Panc1 (cell line): ENCODE results near the gene PET100. TPM values are rescaled to one million over a fixed set of nuclear protein-coding genes. Genes with fewer than 3 reads are reported as not detected.
A peak's percentile ranks its signal among the peaks of the same experiment; 100 is the strongest.

Experiments
- ATAC-seq: fragments of 200-7000 bp; cut with Tn5 transposase; 2 replicates; pipeline ENCODE4 v1.9.1; 2020; ENCODE audit warnings: mild to moderate bottlenecking, moderate library complexity
- BruUV-seq: library from RNA; stranded (reverse); fragments of 400-500 nt; replicated peaks from 2 replicates; lab custom pipeline; 2021; lab: Mats Ljungman, UMichigan
- CTCF ChIA-PET: fragments of 300-600 bp; sonication (Branson Sonifier 250); formaldehyde crosslinking; loops from one replicate; lab custom pipeline; 2022; ENCODE audit warnings: antibody characterized with exemption; lab: Charles Lee
- POLR2A ChIA-PET: fragments of 300-600 bp; sonication (Branson Sonifier 250); formaldehyde crosslinking; loops from one replicate; lab custom pipeline; 2022; ENCODE audit warnings: antibody characterized with exemption; lab: Charles Lee
- DNase-seq: peaks from one replicate; pipeline ENCODE4 v3.0.0-alpha.2; 2010; ENCODE audit warnings: low read depth, low spot score
- H3K27ac ChIP-seq: 2 replicates; pipeline ENCODE4 v1.5.1; 2011; ENCODE audit warnings: mild to moderate bottlenecking, low read length, inconsistent platforms
- H3K27me3 ChIP-seq: fragments of 200-500 bp; sonication (Bioruptor generic); 2 replicates; pipeline ENCODE4 v1.6.0; 2014; ENCODE audit warnings: low read length, inconsistent platforms; ENCODE audit not compliant: control insufficient read depth, insufficient read depth
- H3K36me3 ChIP-seq: fragments of 200-500 bp; sonication (Bioruptor generic); 2 replicates; pipeline ENCODE4 v1.5.1; 2014; ENCODE audit warnings: inconsistent platforms, mild to moderate bottlenecking, low read length, moderate library complexity; ENCODE audit not compliant: control insufficient read depth, insufficient read depth
- H3K4me1 ChIP-seq: 2 replicates; pipeline ENCODE4 v1.5.1; 2011; ENCODE audit warnings: inconsistent platforms, mild to moderate bottlenecking, low read length, moderate library complexity; ENCODE audit not compliant: control insufficient read depth, insufficient read depth
- H3K4me3 ChIP-seq, 2 experiments: 2 replicates each; pipeline ENCODE4 v1.5.1; 2011 to 2012; ENCODE audit warnings: low read depth in 2 of 2, low read length in 2 of 2, mild to moderate bottlenecking in 2 of 2, inconsistent platforms in 1 of 2, moderate library complexity in 1 of 2
- H3K9me3 ChIP-seq: fragments of 200-500 bp; sonication (Bioruptor generic); 2 replicates; pipeline ENCODE4 v1.5.1; 2014; ENCODE audit warnings: low read depth, mild to moderate bottlenecking, inconsistent platforms, low read length, moderate library complexity; ENCODE audit not compliant: control insufficient read depth, insufficient read depth
- POLR2AphosphoS5 ChIP-seq: IDR thresholded peaks from 2 replicates; pipeline ENCODE4 v1.6.1; 2012; ENCODE audit warnings: mild to moderate bottlenecking, low read depth, low read length, moderate library complexity
- SIN3A ChIP-seq: IDR thresholded peaks from 2 replicates; pipeline ENCODE4 v1.6.1; 2012; ENCODE audit warnings: low read depth, mild to moderate bottlenecking, low read length, moderate library complexity, borderline replicate concordance; ENCODE audit not compliant: insufficient read depth
- TCF7L2 ChIP-seq: IDR thresholded peaks from 2 replicates; pipeline ENCODE4 v1.6.1; 2011; ENCODE audit warnings: mild to moderate bottlenecking, low read depth, low read length, inconsistent platforms
- in situ Hi-C: cut with HindIII; loops from 2 replicates; pipeline ENCODE4 v1.10.0; 2016; ENCODE audit warnings: low sequenced_read_pairs, low pct_unique_long_range_greater_than_20kb
- intact Hi-C: fragments of 100-400 bp; cut with micrococcal nuclease; formaldehyde crosslinking; loops from one replicate; pipeline ENCODE4 v1.10.0; 2022; ENCODE audit not compliant: unreplicated experiment
- total RNA-seq: library from RNA; stranded (reverse); gene quantifications from one replicate; pipeline ENCODE4 v1.2.1, GENCODE V29; 2021; ENCODE audit not compliant: unreplicated experiment
- TF ChIP-seq, protein P1 (sequence below), 2 experiments: IDR thresholded peaks; 2 replicates each; pipeline ENCODE4 v1.6.1; 2011 to 2012; ENCODE audit warnings: low read depth in 2 of 2, control low read depth in 1 of 2, low read length in 1 of 2, mild to moderate bottlenecking in 1 of 2, moderate library complexity in 1 of 2; ENCODE audit not compliant: insufficient read depth in 1 of 2
- TF ChIP-seq, protein P2 (sequence below): fragments of 450-650 bp; IDR thresholded peaks from 2 replicates; pipeline ENCODE4 v1.5.1; 2017; ENCODE audit warnings: mild to moderate bottlenecking

PET100 gene
- total RNA-seq, 1 experiment from 2014 or later: 109 TPM

DNA sequence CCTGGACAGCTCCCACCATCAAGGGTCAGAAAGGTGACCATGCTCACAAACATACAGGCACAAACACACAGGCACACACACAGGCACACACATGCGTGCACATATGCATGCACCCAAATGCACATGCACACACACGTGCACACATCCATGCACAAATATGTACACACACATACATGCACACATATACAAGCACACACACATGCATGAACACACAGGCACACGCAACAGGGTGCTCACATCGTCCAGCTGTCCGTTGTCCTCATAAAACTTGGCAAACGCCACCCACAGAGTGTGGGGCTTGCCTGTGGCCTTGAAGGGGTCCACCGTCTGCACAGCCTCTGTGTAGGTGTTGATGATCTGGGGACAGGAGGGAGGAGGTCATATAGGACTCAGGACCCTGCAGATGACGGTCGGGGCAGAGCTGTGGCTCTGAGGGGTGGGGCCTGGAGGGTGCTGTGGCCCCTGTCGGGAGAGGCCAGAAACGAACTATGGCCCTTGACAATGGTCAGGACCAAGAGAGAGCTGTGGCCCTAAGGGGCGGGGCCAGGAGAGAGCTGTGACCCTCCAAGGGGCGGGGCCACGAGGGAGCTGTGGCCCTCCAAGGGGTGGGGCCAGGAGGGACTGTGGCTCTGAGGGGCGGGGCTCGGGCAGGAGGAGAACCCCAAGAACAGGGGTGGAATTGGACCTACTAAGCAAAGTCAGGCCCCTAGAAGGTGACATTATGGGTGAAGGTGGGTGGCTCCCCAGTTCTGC lies 6.5 kb upstream of the PET100 start:
- BruUV-seq: no TSS peak
- Histone ChIP-seq H3K27ac (no peak overlapping the region), H3K4me3 (no peak overlapping the region), H3K27me3 (no peaks in the 10 kb centered on the region), H3K9me3 (no peaks in the 10 kb centered on the region), H3K4me1 (peaks cover 1% of the 10 kb centered on the region; the same call in 1 of the 2 replicates), H3K36me3 (no peaks in the 10 kb centered on the region)
- ChIA-PET POLR2A (no interaction called here), CTCF (no interaction called here)
- ATAC-seq: peak; percentile 46; the same call in 1 of the 2 replicates
- TF ChIP-seq, protein P1, sequence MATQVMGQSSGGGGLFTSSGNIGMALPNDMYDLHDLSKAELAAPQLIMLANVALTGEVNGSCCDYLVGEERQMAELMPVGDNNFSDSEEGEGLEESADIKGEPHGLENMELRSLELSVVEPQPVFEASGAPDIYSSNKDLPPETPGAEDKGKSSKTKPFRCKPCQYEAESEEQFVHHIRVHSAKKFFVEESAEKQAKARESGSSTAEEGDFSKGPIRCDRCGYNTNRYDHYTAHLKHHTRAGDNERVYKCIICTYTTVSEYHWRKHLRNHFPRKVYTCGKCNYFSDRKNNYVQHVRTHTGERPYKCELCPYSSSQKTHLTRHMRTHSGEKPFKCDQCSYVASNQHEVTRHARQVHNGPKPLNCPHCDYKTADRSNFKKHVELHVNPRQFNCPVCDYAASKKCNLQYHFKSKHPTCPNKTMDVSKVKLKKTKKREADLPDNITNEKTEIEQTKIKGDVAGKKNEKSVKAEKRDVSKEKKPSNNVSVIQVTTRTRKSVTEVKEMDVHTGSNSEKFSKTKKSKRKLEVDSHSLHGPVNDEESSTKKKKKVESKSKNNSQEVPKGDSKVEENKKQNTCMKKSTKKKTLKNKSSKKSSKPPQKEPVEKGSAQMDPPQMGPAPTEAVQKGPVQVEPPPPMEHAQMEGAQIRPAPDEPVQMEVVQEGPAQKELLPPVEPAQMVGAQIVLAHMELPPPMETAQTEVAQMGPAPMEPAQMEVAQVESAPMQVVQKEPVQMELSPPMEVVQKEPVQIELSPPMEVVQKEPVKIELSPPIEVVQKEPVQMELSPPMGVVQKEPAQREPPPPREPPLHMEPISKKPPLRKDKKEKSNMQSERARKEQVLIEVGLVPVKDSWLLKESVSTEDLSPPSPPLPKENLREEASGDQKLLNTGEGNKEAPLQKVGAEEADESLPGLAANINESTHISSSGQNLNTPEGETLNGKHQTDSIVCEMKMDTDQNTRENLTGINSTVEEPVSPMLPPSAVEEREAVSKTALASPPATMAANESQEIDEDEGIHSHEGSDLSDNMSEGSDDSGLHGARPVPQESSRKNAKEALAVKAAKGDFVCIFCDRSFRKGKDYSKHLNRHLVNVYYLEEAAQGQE (IDR thresholded peaks at IDR 0.05; ENCODE audit: insufficient read depth in 1 of 2, low read depth in 2 of 2, low read length in 1 of 2): no peak
- TF ChIP-seq SIN3A (no peak), POLR2AphosphoS5 (no peak)
- TF ChIP-seq, protein P2, sequence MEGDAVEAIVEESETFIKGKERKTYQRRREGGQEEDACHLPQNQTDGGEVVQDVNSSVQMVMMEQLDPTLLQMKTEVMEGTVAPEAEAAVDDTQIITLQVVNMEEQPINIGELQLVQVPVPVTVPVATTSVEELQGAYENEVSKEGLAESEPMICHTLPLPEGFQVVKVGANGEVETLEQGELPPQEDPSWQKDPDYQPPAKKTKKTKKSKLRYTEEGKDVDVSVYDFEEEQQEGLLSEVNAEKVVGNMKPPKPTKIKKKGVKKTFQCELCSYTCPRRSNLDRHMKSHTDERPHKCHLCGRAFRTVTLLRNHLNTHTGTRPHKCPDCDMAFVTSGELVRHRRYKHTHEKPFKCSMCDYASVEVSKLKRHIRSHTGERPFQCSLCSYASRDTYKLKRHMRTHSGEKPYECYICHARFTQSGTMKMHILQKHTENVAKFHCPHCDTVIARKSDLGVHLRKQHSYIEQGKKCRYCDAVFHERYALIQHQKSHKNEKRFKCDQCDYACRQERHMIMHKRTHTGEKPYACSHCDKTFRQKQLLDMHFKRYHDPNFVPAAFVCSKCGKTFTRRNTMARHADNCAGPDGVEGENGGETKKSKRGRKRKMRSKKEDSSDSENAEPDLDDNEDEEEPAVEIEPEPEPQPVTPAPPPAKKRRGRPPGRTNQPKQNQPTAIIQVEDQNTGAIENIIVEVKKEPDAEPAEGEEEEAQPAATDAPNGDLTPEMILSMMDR: no peak
- DNase-seq: no peak
- in situ Hi-C loops (no loop called here), intact Hi-C loops (no loop called here)

DNA sequence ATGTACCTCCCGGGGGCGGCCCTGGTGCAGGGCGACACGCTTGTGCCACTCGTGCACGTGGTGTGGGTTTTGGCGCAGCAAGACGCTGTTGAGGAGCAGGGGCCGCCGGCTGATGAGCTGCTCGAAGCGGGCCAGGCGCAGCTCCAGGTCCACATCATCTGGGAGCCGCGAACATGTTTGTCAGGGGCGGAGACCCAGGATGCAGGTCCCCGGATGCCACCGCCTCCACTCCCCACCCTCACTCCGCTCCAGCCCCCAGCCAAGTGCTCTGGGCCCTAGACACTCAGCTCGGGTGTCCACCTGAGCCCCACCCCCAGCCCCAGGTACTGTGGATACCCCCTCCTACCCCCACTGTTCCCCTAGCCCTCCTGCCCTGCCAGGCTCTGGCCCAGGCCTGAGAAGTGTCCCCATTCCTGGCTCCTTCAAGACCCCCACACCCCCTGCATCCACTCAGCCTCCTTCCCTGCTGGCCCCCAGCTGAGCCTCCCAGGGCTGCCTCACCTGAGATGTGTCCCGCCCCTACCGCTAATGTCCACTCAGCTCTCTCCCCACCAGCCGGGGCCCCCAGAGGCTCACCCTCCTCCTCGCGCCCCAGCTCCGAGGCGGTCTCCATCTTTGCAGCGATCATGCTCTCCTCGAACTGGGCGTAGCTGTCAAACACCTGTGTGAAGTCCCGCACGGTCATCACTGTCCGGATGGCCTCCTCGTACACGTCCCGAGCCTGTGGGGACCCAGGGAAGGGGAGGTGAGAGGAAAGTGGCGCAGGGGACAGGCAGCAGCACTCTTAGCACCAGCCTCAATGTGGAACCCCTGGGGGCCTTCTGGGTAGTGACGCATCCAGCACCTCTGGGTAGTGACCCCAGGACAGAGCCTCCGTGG lies 5.6 kb upstream of the PET100 start:
- H3K36me3 ChIP-seq: peaks cover 3% of the 10 kb centered on the region; the same call in 1 of the 2 replicates
- H3K9me3 ChIP-seq: no peaks in the 10 kb centered on the region
- DNase-seq (no peak), ATAC-seq (no peak)
- H3K27me3 ChIP-seq: no peaks in the 10 kb centered on the region
- CTCF ChIA-PET: no interaction called here
- intact Hi-C loops: no loop called here
- TF ChIP-seq SIN3A: no peak
- TF ChIP-seq POLR2AphosphoS5: no peak
- TF ChIP-seq, protein P1 (IDR thresholded peaks at IDR 0.05; ENCODE audit: insufficient read depth in 1 of 2, low read depth in 2 of 2, low read length in 1 of 2): no peak
- no peak for TF ChIP-seq TCF7L2
- TF ChIP-seq, protein P2: no peak
- H3K4me3 ChIP-seq: no peak overlapping the region
- no TSS peak for BruUV-seq
- H3K4me1 ChIP-seq: peaks cover 4% of the 10 kb centered on the region; the same call in 1 of the 2 replicates
- POLR2A ChIA-PET: no interaction called here
- H3K27ac ChIP-seq: no peak overlapping the region
- in situ Hi-C loops: no loop called here
